WTC11 (cell line): ENCODE results near the gene HBA2. TPM values are rescaled to one million over a fixed set of nuclear protein-coding genes. Genes with fewer than 3 reads are reported as not detected.

Experiments used
- ATAC-seq: fragments of 200-7000 bp; cut with Tn5 transposase; 2 replicates; pipeline ENCODE4 v1.10.0; 2021; ENCODE audit warnings: mild to moderate bottlenecking, moderate library complexity
- CTCF ChIA-PET: fragments of 300-600 bp; sonication (Branson Sonifier 250); formaldehyde crosslinking; loops from one replicate; lab custom pipeline; 2021; ENCODE audit warnings: antibody characterized with exemption; lab: Charles Lee
- POLR2A ChIA-PET: fragments of 350-600 bp; sonication (Branson Sonifier 250); formaldehyde crosslinking; loops from one replicate; lab custom pipeline; 2021; ENCODE audit warnings: antibody characterized with exemption; lab: Charles Lee
- DNase-seq: peaks from one replicate; pipeline ENCODE4 v3.0.0; 2021; ENCODE audit warnings: low spot score
- H3K27ac Mint-ChIP-seq: 2 replicates; pipeline ENCODE4 v1.8.0; 2021; ENCODE audit warnings: mixed read lengths
- H3K27me3 Mint-ChIP-seq: 2 replicates; pipeline ENCODE4 v1.8.0; 2021; ENCODE audit warnings: low read depth, mild to moderate bottlenecking, moderate library complexity, mixed read lengths
- H3K36me3 Mint-ChIP-seq: 2 replicates; pipeline ENCODE4 v1.8.0; 2021; ENCODE audit warnings: mixed read lengths
- H3K4me1 Mint-ChIP-seq: 2 replicates; pipeline ENCODE4 v1.8.0; 2022; ENCODE audit warnings: mixed read lengths
- H3K4me3 Mint-ChIP-seq: 2 replicates; pipeline ENCODE4 v1.8.0; 2021; ENCODE audit warnings: mild to moderate bottlenecking, moderate library complexity, mixed read lengths
- H3K9me3 Mint-ChIP-seq: 2 replicates; pipeline ENCODE4 v1.8.0; 2021; ENCODE audit warnings: mixed read lengths
- CREB1 ChIP-seq: sonication (generic); formaldehyde crosslinking; IDR thresholded peaks from 2 replicates; pipeline ENCODE4 v1.8.0; 2023; ENCODE audit warnings: mild to moderate bottlenecking, missing genetic modification reagents
- TCF7 ChIP-seq: sonication (generic); formaldehyde crosslinking; IDR thresholded peaks from 2 replicates; pipeline ENCODE4 v1.8.0; 2022; ENCODE audit warnings: mild to moderate bottlenecking, low read depth, missing genetic modification reagents, moderate library complexity
- ZNF317 ChIP-seq: sonication (generic); formaldehyde crosslinking; IDR thresholded peaks from 2 replicates; pipeline ENCODE4 v1.8.1; 2023; ENCODE audit warnings: low read depth, mild to moderate bottlenecking, moderate library complexity, missing genetic modification reagents, borderline replicate concordance
- total RNA-seq: library from RNA; stranded (reverse); gene quantifications from 3 replicates; pipeline ENCODE4 v1.2.3, GENCODE V29; 2021
- TF ChIP-seq, protein P1 (sequence below): sonication (generic); formaldehyde crosslinking; IDR thresholded peaks from 2 replicates; pipeline ENCODE4 v1.8.1; 2023; ENCODE audit warnings: mild to moderate bottlenecking, missing genetic modification reagents, moderate library complexity
- TF ChIP-seq, protein P2 (sequence below): sonication (generic); formaldehyde crosslinking; IDR thresholded peaks from 2 replicates; pipeline ENCODE4 v1.8.1; 2022; ENCODE audit warnings: mild to moderate bottlenecking, missing genetic modification reagents, moderate library complexity, borderline replicate concordance
- TF ChIP-seq, protein P3 (sequence below): fragments of 250-450 bp; sonication (Bioruptor Pico); IDR thresholded peaks from 2 replicates; pipeline ENCODE4 v1.9.0; 2021; ENCODE audit warnings: mild to moderate bottlenecking
- TF ChIP-seq, protein P4 (sequence below): sonication (generic); formaldehyde crosslinking; IDR thresholded peaks from 2 replicates; pipeline ENCODE4 v1.8.0; 2022; ENCODE audit warnings: mild to moderate bottlenecking, missing genetic modification reagents
- TF ChIP-seq, protein P5 (sequence below): sonication (generic); formaldehyde crosslinking; IDR thresholded peaks from 2 replicates; pipeline ENCODE4 v1.8.1; 2023; ENCODE audit warnings: mild to moderate bottlenecking, moderate library complexity, missing genetic modification reagents

The HBA2 gene
- total RNA-seq, 1 experiment from 2014 or later, result 2.4 TPM

DNA sequence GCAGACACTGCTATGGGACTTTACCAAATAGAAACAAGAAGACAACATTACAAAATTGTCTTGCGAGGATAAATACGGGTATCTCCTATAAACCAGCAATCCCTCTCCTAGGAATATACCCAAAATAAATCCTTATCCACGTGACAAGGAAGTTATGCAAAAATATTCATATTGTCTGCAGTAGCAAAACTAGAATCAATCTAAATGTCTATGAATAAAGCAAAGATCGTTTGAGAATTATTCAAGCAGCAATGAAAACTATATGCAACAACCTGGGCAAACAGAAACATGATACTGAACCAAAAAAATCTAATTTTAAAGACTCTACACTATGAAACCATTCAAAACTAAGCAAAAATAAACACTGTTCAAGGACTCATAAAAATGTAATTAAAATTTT, 47.3 kb downstream of the HBA2 start:
- Mint-ChIP-seq H3K36me3 (peaks cover 67% of the 10 kb centered on the region), H3K27ac (no peak overlapping the region), H3K27me3 (no peaks in the 10 kb centered on the region), H3K4me1 (no peaks in the 10 kb centered on the region), H3K9me3 (no peaks in the 10 kb centered on the region), H3K4me3 (no peak overlapping the region)
- DNase-seq (no peak), ATAC-seq (no peak)
- no peak for TF ChIP-seq TCF7
- TF ChIP-seq, protein P1, sequence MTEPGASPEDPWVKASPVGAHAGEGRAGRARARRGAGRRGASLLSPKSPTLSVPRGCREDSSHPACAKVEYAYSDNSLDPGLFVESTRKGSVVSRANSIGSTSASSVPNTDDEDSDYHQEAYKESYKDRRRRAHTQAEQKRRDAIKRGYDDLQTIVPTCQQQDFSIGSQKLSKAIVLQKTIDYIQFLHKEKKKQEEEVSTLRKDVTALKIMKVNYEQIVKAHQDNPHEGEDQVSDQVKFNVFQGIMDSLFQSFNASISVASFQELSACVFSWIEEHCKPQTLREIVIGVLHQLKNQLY, result no peak
- TF ChIP-seq, protein P2, sequence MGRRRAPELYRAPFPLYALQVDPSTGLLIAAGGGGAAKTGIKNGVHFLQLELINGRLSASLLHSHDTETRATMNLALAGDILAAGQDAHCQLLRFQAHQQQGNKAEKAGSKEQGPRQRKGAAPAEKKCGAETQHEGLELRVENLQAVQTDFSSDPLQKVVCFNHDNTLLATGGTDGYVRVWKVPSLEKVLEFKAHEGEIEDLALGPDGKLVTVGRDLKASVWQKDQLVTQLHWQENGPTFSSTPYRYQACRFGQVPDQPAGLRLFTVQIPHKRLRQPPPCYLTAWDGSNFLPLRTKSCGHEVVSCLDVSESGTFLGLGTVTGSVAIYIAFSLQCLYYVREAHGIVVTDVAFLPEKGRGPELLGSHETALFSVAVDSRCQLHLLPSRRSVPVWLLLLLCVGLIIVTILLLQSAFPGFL, result no peak
- TF ChIP-seq CREB1 (CRISPR knock-in tag), result no peak
- TF ChIP-seq, protein P3, sequence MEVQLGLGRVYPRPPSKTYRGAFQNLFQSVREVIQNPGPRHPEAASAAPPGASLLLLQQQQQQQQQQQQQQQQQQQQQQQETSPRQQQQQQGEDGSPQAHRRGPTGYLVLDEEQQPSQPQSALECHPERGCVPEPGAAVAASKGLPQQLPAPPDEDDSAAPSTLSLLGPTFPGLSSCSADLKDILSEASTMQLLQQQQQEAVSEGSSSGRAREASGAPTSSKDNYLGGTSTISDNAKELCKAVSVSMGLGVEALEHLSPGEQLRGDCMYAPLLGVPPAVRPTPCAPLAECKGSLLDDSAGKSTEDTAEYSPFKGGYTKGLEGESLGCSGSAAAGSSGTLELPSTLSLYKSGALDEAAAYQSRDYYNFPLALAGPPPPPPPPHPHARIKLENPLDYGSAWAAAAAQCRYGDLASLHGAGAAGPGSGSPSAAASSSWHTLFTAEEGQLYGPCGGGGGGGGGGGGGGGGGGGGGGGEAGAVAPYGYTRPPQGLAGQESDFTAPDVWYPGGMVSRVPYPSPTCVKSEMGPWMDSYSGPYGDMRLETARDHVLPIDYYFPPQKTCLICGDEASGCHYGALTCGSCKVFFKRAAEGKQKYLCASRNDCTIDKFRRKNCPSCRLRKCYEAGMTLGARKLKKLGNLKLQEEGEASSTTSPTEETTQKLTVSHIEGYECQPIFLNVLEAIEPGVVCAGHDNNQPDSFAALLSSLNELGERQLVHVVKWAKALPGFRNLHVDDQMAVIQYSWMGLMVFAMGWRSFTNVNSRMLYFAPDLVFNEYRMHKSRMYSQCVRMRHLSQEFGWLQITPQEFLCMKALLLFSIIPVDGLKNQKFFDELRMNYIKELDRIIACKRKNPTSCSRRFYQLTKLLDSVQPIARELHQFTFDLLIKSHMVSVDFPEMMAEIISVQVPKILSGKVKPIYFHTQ (CRISPR knock-in tag), result no peak
- TF ChIP-seq ZNF317 (CRISPR knock-in tag), result no peak
- TF ChIP-seq, protein P4, sequence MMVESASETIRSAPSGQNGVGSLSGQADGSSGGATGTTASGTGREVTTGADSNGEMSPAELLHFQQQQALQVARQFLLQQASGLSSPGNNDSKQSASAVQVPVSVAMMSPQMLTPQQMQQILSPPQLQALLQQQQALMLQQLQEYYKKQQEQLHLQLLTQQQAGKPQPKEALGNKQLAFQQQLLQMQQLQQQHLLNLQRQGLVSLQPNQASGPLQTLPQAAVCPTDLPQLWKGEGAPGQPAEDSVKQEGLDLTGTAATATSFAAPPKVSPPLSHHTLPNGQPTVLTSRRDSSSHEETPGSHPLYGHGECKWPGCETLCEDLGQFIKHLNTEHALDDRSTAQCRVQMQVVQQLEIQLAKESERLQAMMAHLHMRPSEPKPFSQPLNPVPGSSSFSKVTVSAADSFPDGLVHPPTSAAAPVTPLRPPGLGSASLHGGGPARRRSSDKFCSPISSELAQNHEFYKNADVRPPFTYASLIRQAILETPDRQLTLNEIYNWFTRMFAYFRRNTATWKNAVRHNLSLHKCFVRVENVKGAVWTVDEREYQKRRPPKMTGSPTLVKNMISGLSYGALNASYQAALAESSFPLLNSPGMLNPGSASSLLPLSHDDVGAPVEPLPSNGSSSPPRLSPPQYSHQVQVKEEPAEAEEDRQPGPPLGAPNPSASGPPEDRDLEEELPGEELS (CRISPR knock-in tag), result no peak
- TF ChIP-seq, protein P5, sequence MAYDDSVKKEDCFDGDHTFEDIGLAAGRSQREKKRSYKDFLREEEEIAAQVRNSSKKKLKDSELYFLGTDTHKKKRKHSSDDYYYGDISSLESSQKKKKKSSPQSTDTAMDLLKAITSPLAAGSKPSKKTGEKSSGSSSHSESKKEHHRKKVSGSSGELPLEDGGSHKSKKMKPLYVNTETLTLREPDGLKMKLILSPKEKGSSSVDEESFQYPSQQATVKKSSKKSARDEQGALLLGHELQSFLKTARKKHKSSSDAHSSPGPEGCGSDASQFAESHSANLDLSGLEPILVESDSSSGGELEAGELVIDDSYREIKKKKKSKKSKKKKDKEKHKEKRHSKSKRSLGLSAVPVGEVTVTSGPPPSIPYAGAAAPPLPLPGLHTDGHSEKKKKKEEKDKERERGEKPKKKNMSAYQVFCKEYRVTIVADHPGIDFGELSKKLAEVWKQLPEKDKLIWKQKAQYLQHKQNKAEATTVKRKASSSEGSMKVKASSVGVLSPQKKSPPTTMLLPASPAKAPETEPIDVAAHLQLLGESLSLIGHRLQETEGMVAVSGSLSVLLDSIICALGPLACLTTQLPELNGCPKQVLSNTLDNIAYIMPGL (CRISPR knock-in tag), result no peak
- ChIA-PET POLR2A (interaction anchor here (1.3 kb wide), 1 partner anchor 33 kb away, joined by 3 read pairs; no protein-coding TSS in a partner anchor), CTCF (no interaction called here)

Other genes with a start within 250 kb of the HBA2 start
- gene POLR3K, start 119.3 kb upstream of the HBA2 start, total RNA-seq, result 37.9 to 40.1 TPM (median 38.6 TPM) in 3 replicates
- gene SNRNP25, start 119.0 kb upstream of the HBA2 start, total RNA-seq, result 51.6 to 55.9 TPM (median 54.7 TPM) in 3 replicates
- 40.9 to 60.8 TPM (median 44.2 TPM) in 3 replicates for gene RHBDF1, start 100.2 kb upstream of the HBA2 start, total RNA-seq
- 60.0 to 62.0 TPM (median 60.0 TPM) in 3 replicates for gene MPG, start 94.7 kb upstream of the HBA2 start, total RNA-seq
- gene NPRL3, start 34.2 kb upstream of the HBA2 start, total RNA-seq, result 41.1 to 47.9 TPM (median 45.7 TPM) in 3 replicates
- 0.41 to 0.53 TPM (median 0.52 TPM) in 3 replicates for gene HBZ, start 20.2 kb upstream of the HBA2 start, total RNA-seq
- not detected in 3 replicates for gene HBM, start 6.9 kb upstream of the HBA2 start, total RNA-seq
- 2.1 to 3.4 TPM (median 3.1 TPM) in 3 replicates for gene HBA1, start 3.8 kb downstream of the HBA2 start, total RNA-seq
- gene HBQ1, start 7.6 kb downstream of the HBA2 start, total RNA-seq, result 3.0 to 7.8 TPM (median 5.2 TPM) in 3 replicates
- 111 to 135 TPM (median 130 TPM) in 3 replicates for gene LUC7L, start 56.6 kb downstream of the HBA2 start, total RNA-seq
- 115 to 140 TPM (median 137 TPM) in 3 replicates for gene FAM234A, start 61.9 kb downstream of the HBA2 start, total RNA-seq
- gene RGS11, start 103.1 kb downstream of the HBA2 start, total RNA-seq, result 1.8 to 2.7 TPM (median 2.3 TPM) in 3 replicates
- gene ARHGDIG, start 107.7 kb downstream of the HBA2 start, total RNA-seq, result 3.4 to 4.0 TPM (median 3.5 TPM) in 3 replicates
- 1.9 to 2.4 TPM (median 2.3 TPM) in 3 replicates for gene PDIA2, start 110.3 kb downstream of the HBA2 start, total RNA-seq
- 48.0 to 50.3 TPM (median 48.9 TPM) in 3 replicates for gene AXIN1, start 179.8 kb downstream of the HBA2 start, total RNA-seq
- 119 to 144 TPM (median 140 TPM) in 3 replicates for gene MRPL28, start 197.7 kb downstream of the HBA2 start, total RNA-seq
- 104 to 108 TPM (median 107 TPM) in 3 replicates for gene PGAP6, start 209.1 kb downstream of the HBA2 start, total RNA-seq
- gene NME4, start 224.3 kb downstream of the HBA2 start, total RNA-seq, result 467 to 550 TPM (median 535 TPM) in 3 replicates
- 37.8 to 43.6 TPM (median 40.7 TPM) in 3 replicates for gene DECR2, start 229.0 kb downstream of the HBA2 start, total RNA-seq